ENCODE data around the gene KIFC3.
A peak's percentile ranks its signal among the peaks of the same experiment; 100 is the strongest.

Gene KIFC3

DNA sequence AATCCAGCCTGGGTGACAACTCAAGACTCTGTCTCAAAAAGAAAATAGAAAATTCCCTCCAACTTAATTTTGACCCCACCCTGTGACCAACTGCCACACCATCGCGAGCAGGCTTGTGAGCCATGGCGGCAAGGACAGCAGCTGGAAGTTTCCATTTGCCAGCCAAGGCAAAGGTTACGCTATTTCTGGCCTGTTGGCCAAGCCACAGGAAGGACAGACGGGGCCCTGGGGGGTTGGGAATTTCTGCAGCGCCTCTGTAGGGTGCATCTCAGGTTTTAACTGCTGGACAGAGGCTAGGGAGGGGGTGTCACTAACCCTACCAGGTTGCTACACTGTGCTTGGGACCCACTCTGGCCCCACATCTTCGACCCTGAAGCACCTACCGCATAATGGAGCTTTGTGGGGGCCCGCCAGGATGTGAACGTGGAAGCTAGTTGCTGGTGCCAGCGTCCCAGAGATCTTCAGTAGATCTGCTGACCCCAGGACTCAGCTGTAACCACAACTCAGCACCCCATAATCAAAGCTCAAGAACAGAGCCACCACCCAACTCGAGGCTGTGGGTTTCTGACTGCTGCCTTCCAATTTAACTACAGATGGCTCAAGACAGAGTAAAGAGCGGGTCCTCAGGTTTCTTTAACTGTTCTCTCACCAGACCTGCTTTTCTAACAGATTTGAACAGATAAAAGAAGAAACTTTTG is 10.9 kb downstream of the KIFC3 start:
- Histone ChIP-seq H2AFZ (ENCODE audit: low read length) (peak overlapping the region; percentile 74), H3K9ac (ENCODE audit: low read length) (peak overlapping the region; percentile 61), H3K27ac (ENCODE audit: low read length) (peak overlapping the region; percentile 88), H4K20me1 (ENCODE audit: insufficient read depth, low read length) (no peaks in the 10 kb centered on the region), H3K27me3 (replicated peaks; ENCODE audit: insufficient read depth, low read length) (no peaks in the 10 kb centered on the region), H3K36me3 (replicated peaks; ENCODE audit: insufficient read depth, low read length) (no peaks in the 10 kb centered on the region), H3K4me1 (ENCODE audit: low read length) (peaks cover 38% of the 10 kb centered on the region), H3F3A (ENCODE audit: insufficient read depth, low read length) (peaks cover 24% of the 10 kb centered on the region), H3K4me2 (ENCODE audit: low read depth, low read length) (peak overlapping the region; percentile 88), H3K9me2 (replicated peaks; ENCODE audit: insufficient read depth, low read length) (no peaks in the 10 kb centered on the region), H3K4me3 (ENCODE audit: low read length) (peak overlapping the region; percentile 35), H3K9me3 (replicated peaks; ENCODE audit: insufficient read depth, low read length) (no peaks in the 10 kb centered on the region), H3K79me2 (ENCODE audit: low read length) (peaks cover 14% of the 10 kb centered on the region)
- peak; percentile 67 for DNase-seq
- no peak for TF ChIP-seq EZH2phosphoT487 (IDR thresholded peaks at IDR 0.05; ENCODE audit: low read length)
- TF ChIP-seq, protein P1, sequence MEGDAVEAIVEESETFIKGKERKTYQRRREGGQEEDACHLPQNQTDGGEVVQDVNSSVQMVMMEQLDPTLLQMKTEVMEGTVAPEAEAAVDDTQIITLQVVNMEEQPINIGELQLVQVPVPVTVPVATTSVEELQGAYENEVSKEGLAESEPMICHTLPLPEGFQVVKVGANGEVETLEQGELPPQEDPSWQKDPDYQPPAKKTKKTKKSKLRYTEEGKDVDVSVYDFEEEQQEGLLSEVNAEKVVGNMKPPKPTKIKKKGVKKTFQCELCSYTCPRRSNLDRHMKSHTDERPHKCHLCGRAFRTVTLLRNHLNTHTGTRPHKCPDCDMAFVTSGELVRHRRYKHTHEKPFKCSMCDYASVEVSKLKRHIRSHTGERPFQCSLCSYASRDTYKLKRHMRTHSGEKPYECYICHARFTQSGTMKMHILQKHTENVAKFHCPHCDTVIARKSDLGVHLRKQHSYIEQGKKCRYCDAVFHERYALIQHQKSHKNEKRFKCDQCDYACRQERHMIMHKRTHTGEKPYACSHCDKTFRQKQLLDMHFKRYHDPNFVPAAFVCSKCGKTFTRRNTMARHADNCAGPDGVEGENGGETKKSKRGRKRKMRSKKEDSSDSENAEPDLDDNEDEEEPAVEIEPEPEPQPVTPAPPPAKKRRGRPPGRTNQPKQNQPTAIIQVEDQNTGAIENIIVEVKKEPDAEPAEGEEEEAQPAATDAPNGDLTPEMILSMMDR (IDR thresholded peaks at IDR 0.05; ENCODE audit: low read length) = no peak
- no peak for TF ChIP-seq EZH2 (optimal IDR thresholded peaks at IDR 0.05; ENCODE audit: low read depth, low read length)

DNA sequence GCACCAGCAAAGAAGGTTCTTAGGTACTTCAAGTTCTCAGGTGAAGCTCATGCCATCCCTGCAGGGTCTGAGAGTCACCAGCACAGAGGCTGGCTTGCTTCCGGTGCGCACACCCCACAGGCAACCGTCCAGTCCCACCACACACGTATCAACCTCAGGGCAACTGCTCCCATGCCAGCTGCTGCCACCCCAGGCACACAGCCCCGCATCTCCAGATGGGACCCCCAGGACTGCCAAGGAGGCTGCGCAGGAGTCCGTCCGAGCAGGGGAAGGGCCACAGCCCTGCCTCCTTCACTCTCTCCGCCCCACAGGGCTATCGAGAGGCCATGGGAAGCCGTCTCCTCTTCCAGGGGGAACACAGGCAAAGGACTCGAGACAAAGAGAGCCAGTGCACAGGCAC is 13.3 kb downstream of the KIFC3 start:
- no peaks in the 10 kb centered on the region for H3K79me2 ChIP-seq (ENCODE audit: low read length)
- DNase-seq = no peak
- peaks cover 24% of the 10 kb centered on the region for H3F3A ChIP-seq (ENCODE audit: insufficient read depth, low read length)
- no peak overlapping the region for H3K4me2 ChIP-seq (ENCODE audit: low read depth, low read length)
- H3K36me3 ChIP-seq (replicated peaks; ENCODE audit: insufficient read depth, low read length) = no peaks in the 10 kb centered on the region
- no peak overlapping the region for H3K27ac ChIP-seq (ENCODE audit: low read length)
- no peaks in the 10 kb centered on the region for H3K9me2 ChIP-seq (replicated peaks; ENCODE audit: insufficient read depth, low read length)
- no peaks in the 10 kb centered on the region for H3K9me3 ChIP-seq (replicated peaks; ENCODE audit: insufficient read depth, low read length)
- H3K4me1 ChIP-seq (ENCODE audit: low read length) = peaks cover 24% of the 10 kb centered on the region
- H4K20me1 ChIP-seq (ENCODE audit: insufficient read depth, low read length) = no peaks in the 10 kb centered on the region
- no peaks in the 10 kb centered on the region for H3K27me3 ChIP-seq (replicated peaks; ENCODE audit: insufficient read depth, low read length)
- H3K4me3 ChIP-seq (ENCODE audit: low read length) = no peak overlapping the region
- TF ChIP-seq EZH2 (optimal IDR thresholded peaks at IDR 0.05; ENCODE audit: low read depth, low read length) (no peak), EZH2phosphoT487 (IDR thresholded peaks at IDR 0.05; ENCODE audit: low read length) (no peak)
- TF ChIP-seq, protein P1 (IDR thresholded peaks at IDR 0.05; ENCODE audit: low read length) = no peak
- no peak overlapping the region for H2AFZ ChIP-seq (ENCODE audit: low read length)
- H3K9ac ChIP-seq (ENCODE audit: low read length) = no peak overlapping the region

DNA sequence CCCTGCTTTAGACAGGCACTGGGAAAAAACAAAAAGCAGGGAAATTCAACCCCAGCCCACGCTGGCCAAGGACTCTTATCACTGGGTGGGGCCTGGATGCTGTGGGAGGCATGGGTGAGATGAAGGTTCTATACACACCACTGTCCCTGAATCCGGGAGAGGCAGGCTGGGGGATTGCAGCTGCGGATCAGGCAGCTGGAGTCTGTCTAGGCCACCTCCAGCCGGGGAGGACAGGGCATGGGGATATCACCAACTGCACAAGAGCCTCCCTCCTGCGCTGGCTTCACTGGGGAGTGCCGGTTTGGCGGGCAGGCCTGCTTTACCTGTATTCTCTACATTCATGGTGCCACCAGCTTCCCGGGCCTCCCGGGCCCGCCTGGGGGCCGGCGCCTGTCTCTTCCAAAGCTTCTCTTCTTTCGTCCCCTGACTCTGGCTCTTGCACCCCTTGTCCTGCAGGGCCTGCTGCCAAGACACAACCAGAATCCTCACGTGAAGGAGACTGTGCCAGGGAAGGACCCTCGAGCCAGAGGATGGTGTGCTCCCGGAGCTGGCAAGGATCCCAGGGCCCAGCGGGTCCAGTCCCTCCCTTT is 13.9 kb downstream of the KIFC3 start:
- H2AFZ ChIP-seq (ENCODE audit: low read length) = no peak overlapping the region
- H3K9me2 ChIP-seq (replicated peaks; ENCODE audit: insufficient read depth, low read length) = no peaks in the 10 kb centered on the region
- TF ChIP-seq EZH2 (optimal IDR thresholded peaks at IDR 0.05; ENCODE audit: low read depth, low read length) = no peak
- TF ChIP-seq, protein P1 (IDR thresholded peaks at IDR 0.05; ENCODE audit: low read length) = no peak
- TF ChIP-seq EZH2phosphoT487 (IDR thresholded peaks at IDR 0.05; ENCODE audit: low read length) = no peak
- no peaks in the 10 kb centered on the region for H4K20me1 ChIP-seq (ENCODE audit: insufficient read depth, low read length)
- H3K9me3 ChIP-seq (replicated peaks; ENCODE audit: insufficient read depth, low read length) = no peaks in the 10 kb centered on the region
- no peak overlapping the region for H3K4me3 ChIP-seq (ENCODE audit: low read length)
- no peak overlapping the region for H3K4me2 ChIP-seq (ENCODE audit: low read depth, low read length)
- H3K27ac ChIP-seq (ENCODE audit: low read length) = no peak overlapping the region
- peaks cover 24% of the 10 kb centered on the region for H3K4me1 ChIP-seq (ENCODE audit: low read length)
- H3F3A ChIP-seq (ENCODE audit: insufficient read depth, low read length) = peaks cover 24% of the 10 kb centered on the region
- H3K36me3 ChIP-seq (replicated peaks; ENCODE audit: insufficient read depth, low read length) = no peaks in the 10 kb centered on the region
- no peaks in the 10 kb centered on the region for H3K27me3 ChIP-seq (replicated peaks; ENCODE audit: insufficient read depth, low read length)
- H3K9ac ChIP-seq (ENCODE audit: low read length) = no peak overlapping the region
- no peak for DNase-seq
- H3K79me2 ChIP-seq (ENCODE audit: low read length) = no peaks in the 10 kb centered on the region
